K562 (cell line): ENCODE results near the gene SV2A. TPM values are rescaled to one million over a fixed set of nuclear protein-coding genes. Genes with fewer than 3 reads are reported as not detected.
A peak's percentile ranks its signal among the peaks of the same experiment; 100 is the strongest.

ENCODE experiments used
- CXXC5 ChIP-seq: fragments of 250-450 bp; sonication (Bioruptor Pico); IDR thresholded peaks from 2 replicates; pipeline ENCODE4 v1.8.0; 2022; ENCODE audit warnings: inconsistent platforms, mild to moderate bottlenecking, moderate library complexity
- E2F5 ChIP-seq: sonication (generic); formaldehyde crosslinking; IDR thresholded peaks from 2 replicates; pipeline ENCODE4 v1.8.0; 2022; ENCODE audit warnings: mild to moderate bottlenecking, missing genetic modification reagents
- HES1 ChIP-seq: fragments of 450-650 bp; IDR thresholded peaks from 2 replicates; pipeline ENCODE4 v1.6.1; 2016; ENCODE audit warnings: low read depth, mild to moderate bottlenecking, moderate library complexity
- KDM2B ChIP-seq: fragments of 250-450 bp; sonication (Bioruptor Pico); IDR thresholded peaks from 2 replicates; pipeline ENCODE4 v1.8.0; 2021; ENCODE audit warnings: mild to moderate bottlenecking, moderate library complexity
- KLF1 ChIP-seq: fragments of 450-650 bp; IDR thresholded peaks from 2 replicates; pipeline ENCODE4 v1.6.1; 2016; ENCODE audit warnings: missing genetic modification characterization, missing compliant biosample characterization
- NR4A1 ChIP-seq, 2 experiments: fragments of 250-450 bp in 1 of 2; fragments of 450-650 bp in 1 of 2; sonication (Bioruptor Pico) in 1 of 2; IDR thresholded peaks; 2 replicates each; pipeline versions ENCODE4 v1.4.0 to v1.6.1; 2016 to 2020; ENCODE audit warnings: mild to moderate bottlenecking in 2 of 2, missing compliant biosample characterization in 1 of 2, missing genetic modification characterization in 1 of 2, moderate library complexity in 1 of 2
- polyA plus RNA-seq, 8 experiments: library from polyadenylated mRNA; depleted of rRNA in 4 of 8; stranded (reverse) in 5 of 8; unstranded in 3 of 8; fragments of >200 nt; fragmentation: Nextera tagmentation in 2 of 8; fragmentation: Illumina TruSeq in 1 of 8; extraction: Ambion mirVana in 2 of 8; extraction: Trizol in 1 of 8; gene quantifications; 2 replicates each; pipeline versions ENCODE4 v1.2.1 to v1.2.3, GENCODE V29; 2011 to 2014; ENCODE audit warnings: inconsistent platforms in 1 of 8, missing spikeins in 1 of 8
- total RNA-seq, 7 experiments: library from RNA; depleted of rRNA in 6 of 7; stranded (reverse); fragments of >200 nt in 6 of 7; fragmentation: Illumina TruSeq in 2 of 7; extraction: Trizol in 2 of 7; gene quantifications; 2 replicates each; pipeline versions ENCODE4 v1.2.1 to v1.2.3, GENCODE V29; 2011 to 2021; ENCODE audit warnings: low replicate concordance in 1 of 7
- TF ChIP-seq, protein P1 (sequence below), 2 experiments: fragments of 450-650 bp in 1 of 2; sonication (generic) in 1 of 2; formaldehyde crosslinking in 1 of 2; IDR thresholded peaks; 2 replicates each; pipeline versions ENCODE4 v1.7.1 to v1.9.0; 2016 to 2022; ENCODE audit warnings: inconsistent platforms in 1 of 2, mild to moderate bottlenecking in 1 of 2, missing genetic modification reagents in 1 of 2
- TF ChIP-seq, protein P2 (sequence below): sonication (generic); formaldehyde crosslinking; IDR thresholded peaks from 2 replicates; pipeline ENCODE4 v1.8.0; 2022; ENCODE audit warnings: mild to moderate bottlenecking, low read depth, missing genetic modification reagents
- TF ChIP-seq, protein P3 (sequence below): fragments of 250-450 bp; sonication (Bioruptor Pico); IDR thresholded peaks from 2 replicates; pipeline ENCODE4 v1.4.0; 2020

SV2A gene
- total and polyA plus RNA-seq, 9 of the 15 experiments (the other 6 are each of a cell fraction or from before 2014, with no cell fraction given): 0.07 to 0.22 (median 0.11) TPM; not detected in 1

DNA sequence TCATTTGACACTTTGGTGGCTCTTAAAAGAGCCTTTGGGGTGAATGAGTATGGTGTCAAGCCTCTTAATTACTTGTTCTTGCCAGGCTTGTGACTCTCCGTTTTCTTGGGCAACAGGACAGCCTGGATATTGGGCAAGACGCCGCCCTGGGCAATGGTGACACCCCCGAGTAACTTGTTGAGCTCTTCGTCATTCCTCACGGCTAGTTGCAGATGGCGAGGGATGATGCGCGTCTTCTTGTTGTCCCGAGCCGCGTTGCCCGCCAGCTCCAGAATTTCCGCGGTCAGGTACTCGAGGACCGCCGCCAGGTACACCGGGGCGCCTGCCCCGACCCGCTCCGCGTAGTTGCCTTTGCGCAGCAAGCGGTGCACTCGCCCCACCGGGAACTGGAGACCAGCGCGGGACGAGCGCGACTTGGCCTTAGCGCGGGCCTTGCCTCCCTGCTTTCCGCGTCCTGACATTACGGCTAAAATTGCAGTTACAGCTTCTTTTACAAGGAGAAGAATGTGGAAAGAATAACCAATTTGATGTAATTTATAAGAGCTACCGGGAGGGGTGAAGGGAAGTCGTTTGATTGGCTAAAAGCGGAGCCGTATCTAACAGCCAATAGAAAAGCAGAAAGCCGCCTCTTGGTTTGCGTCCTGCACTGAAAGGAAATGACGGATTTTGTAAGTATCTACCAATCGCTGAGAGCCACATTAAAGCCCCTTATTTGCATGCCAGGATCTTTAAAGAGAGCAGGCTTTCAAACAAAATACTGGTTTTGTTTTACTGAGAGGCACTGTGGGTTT, 30.0 kb downstream of the SV2A start (continued):
- TF ChIP-seq HES1: no peak
- no peak for TF ChIP-seq KDM2B
- peak; percentile 94; the same call in 1 of the 2 replicates for TF ChIP-seq E2F5 (CRISPR knock-in tag)
- TF ChIP-seq, protein P1, sequence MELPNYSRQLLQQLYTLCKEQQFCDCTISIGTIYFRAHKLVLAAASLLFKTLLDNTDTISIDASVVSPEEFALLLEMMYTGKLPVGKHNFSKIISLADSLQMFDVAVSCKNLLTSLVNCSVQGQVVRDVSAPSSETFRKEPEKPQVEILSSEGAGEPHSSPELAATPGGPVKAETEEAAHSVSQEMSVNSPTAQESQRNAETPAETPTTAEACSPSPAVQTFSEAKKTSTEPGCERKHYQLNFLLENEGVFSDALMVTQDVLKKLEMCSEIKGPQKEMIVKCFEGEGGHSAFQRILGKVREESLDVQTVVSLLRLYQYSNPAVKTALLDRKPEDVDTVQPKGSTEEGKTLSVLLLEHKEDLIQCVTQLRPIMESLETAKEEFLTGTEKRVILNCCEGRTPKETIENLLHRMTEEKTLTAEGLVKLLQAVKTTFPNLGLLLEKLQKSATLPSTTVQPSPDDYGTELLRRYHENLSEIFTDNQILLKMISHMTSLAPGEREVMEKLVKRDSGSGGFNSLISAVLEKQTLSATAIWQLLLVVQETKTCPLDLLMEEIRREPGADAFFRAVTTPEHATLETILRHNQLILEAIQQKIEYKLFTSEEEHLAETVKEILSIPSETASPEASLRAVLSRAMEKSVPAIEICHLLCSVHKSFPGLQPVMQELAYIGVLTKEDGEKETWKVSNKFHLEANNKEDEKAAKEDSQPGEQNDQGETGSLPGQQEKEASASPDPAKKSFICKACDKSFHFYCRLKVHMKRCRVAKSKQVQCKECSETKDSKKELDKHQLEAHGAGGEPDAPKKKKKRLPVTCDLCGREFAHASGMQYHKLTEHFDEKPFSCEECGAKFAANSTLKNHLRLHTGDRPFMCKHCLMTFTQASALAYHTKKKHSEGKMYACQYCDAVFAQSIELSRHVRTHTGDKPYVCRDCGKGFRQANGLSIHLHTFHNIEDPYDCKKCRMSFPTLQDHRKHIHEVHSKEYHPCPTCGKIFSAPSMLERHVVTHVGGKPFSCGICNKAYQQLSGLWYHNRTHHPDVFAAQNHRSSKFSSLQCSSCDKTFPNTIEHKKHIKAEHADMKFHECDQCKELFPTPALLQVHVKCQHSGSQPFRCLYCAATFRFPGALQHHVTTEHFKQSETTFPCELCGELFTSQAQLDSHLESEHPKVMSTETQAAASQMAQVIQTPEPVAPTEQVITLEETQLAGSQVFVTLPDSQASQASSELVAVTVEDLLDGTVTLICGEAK (IDR thresholded peaks at IDR 0.05): peak; percentile 51; the same call in 1 of the 2 replicates
- TF ChIP-seq, protein P1 (CRISPR knock-in tag; IDR thresholded peaks at IDR 0.05): peak; percentile 51; the same call in 1 of the 2 replicates
- TF ChIP-seq, protein P2, sequence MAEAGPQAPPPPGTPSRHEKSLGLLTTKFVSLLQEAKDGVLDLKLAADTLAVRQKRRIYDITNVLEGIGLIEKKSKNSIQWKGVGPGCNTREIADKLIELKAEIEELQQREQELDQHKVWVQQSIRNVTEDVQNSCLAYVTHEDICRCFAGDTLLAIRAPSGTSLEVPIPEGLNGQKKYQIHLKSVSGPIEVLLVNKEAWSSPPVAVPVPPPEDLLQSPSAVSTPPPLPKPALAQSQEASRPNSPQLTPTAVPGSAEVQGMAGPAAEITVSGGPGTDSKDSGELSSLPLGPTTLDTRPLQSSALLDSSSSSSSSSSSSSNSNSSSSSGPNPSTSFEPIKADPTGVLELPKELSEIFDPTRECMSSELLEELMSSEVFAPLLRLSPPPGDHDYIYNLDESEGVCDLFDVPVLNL: no peak
- TF ChIP-seq CXXC5 (CRISPR knock-in tag): no peak; the same call in 1 of the 2 replicates
- no peak for TF ChIP-seq NR4A1 (CRISPR knock-in tag; IDR thresholded peaks at IDR 0.05)
- no peak for TF ChIP-seq NR4A1 (tag; IDR thresholded peaks at IDR 0.05)
- no peak for TF ChIP-seq KLF1 (tag)
- TF ChIP-seq, protein P3, sequence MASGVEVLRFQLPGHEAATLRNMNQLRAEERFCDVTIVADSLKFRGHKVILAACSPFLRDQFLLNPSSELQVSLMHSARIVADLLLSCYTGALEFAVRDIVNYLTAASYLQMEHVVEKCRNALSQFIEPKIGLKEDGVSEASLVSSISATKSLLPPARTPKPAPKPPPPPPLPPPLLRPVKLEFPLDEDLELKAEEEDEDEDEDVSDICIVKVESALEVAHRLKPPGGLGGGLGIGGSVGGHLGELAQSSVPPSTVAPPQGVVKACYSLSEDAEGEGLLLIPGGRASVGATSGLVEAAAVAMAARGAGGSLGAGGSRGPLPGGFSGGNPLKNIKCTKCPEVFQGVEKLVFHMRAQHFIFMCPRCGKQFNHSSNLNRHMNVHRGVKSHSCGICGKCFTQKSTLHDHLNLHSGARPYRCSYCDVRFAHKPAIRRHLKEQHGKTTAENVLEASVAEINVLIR (CRISPR knock-in tag): no peak
